Testis (tissue), 2 donors: ENCODE data around the gene RFX6.

Source experiments
- CTCF ChIP-seq, 3 experiments: fragments of 450-650 bp in 2 of 3; fragments of 200-600 bp in 1 of 3; sonication (generic) in 1 of 3; IDR thresholded peaks; one replicate each; pipeline ENCODE4 v1.5.1; 2016 to 2019; ENCODE audit warnings: antibody characterized with exemption in 3 of 3, mild to moderate bottlenecking in 2 of 3, moderate library complexity in 1 of 3
- POLR2A ChIP-seq: fragments of 450-650 bp; IDR thresholded peaks from one replicate; pipeline ENCODE4 v1.6.1; 2017; ENCODE audit warnings: antibody characterized with exemption, mild to moderate bottlenecking, moderate library complexity

GRCh38 chr6:116966675-116967576, 89.9 kb downstream of the RFX6 start:
- no peak for TF ChIP-seq CTCF (IDR thresholded peaks at IDR 0.05)
- TF ChIP-seq POLR2A, result no peak
